HEK293 (cell line): ENCODE measurements around the gene ANKRD11.
A peak's percentile ranks its signal among the peaks of the same experiment; 100 is the strongest.

ENCODE experiments used
- AEBP2 ChIP-seq: fragments of 450-650 bp; formaldehyde crosslinking; IDR thresholded peaks from 2 replicates; pipeline ENCODE4 v1.5.1; 2016; ENCODE audit warnings: missing biosample characterization, missing genetic modification characterization, borderline replicate concordance
- CTCF ChIP-seq: fragments of 450-650 bp; formaldehyde crosslinking; IDR thresholded peaks from 2 replicates; pipeline ENCODE4 v1.5.1; 2016; ENCODE audit warnings: missing biosample characterization, missing genetic modification characterization
- KLF17 ChIP-seq: fragments of 450-650 bp; formaldehyde crosslinking; IDR thresholded peaks from 2 replicates; pipeline ENCODE4 v1.5.1; 2016; ENCODE audit warnings: missing biosample characterization, missing genetic modification characterization
- KLF7 ChIP-seq: fragments of 450-650 bp; formaldehyde crosslinking; IDR thresholded peaks from 2 replicates; pipeline ENCODE4 v1.5.1; 2016; ENCODE audit warnings: missing biosample characterization, missing genetic modification characterization, borderline replicate concordance
- MEIS1 ChIP-seq: sonication (generic); formaldehyde crosslinking; IDR thresholded peaks from 2 replicates; pipeline ENCODE4 v1.8.1; 2022; ENCODE audit warnings: missing genetic modification reagents, mild to moderate bottlenecking, borderline replicate concordance
- OSR2 ChIP-seq: fragments of 450-650 bp; formaldehyde crosslinking; IDR thresholded peaks from 2 replicates; pipeline ENCODE4 v1.5.1; 2016; ENCODE audit warnings: missing biosample characterization, missing genetic modification characterization
- SETDB1 ChIP-seq: IDR thresholded peaks from one replicate; pipeline ENCODE4 v1.6.1; 2017; ENCODE audit warnings: mild to moderate bottlenecking, low read length, moderate library complexity, mixed read lengths; ENCODE audit not compliant: insufficient read length
- SP7 ChIP-seq: fragments of 450-650 bp; formaldehyde crosslinking; IDR thresholded peaks from 2 replicates; pipeline ENCODE4 v1.5.1; 2016; ENCODE audit warnings: missing biosample characterization, missing genetic modification characterization
- TRIM28 ChIP-seq: IDR thresholded peaks from 2 replicates; pipeline ENCODE4 v1.6.1; 2011; ENCODE audit warnings: low read length, control low read depth, borderline replicate concordance
- YY2 ChIP-seq: fragments of 450-650 bp; formaldehyde crosslinking; IDR thresholded peaks from 2 replicates; pipeline ENCODE4 v1.5.1; 2016; ENCODE audit warnings: missing biosample characterization, missing genetic modification characterization
- ZBTB10 ChIP-seq: fragments of 450-650 bp; formaldehyde crosslinking; IDR thresholded peaks from 2 replicates; pipeline ENCODE4 v1.5.1; 2016; ENCODE audit warnings: missing biosample characterization, missing genetic modification characterization
- ZBTB17 ChIP-seq: fragments of 450-650 bp; formaldehyde crosslinking; IDR thresholded peaks from 2 replicates; pipeline ENCODE4 v1.5.1; 2016; ENCODE audit warnings: missing biosample characterization, missing genetic modification characterization
- ZBTB20 ChIP-seq: fragments of 450-650 bp; formaldehyde crosslinking; IDR thresholded peaks from 2 replicates; pipeline ENCODE4 v1.5.1; 2016; ENCODE audit warnings: missing biosample characterization, missing genetic modification characterization
- ZBTB49 ChIP-seq: fragments of 450-650 bp; formaldehyde crosslinking; IDR thresholded peaks from 2 replicates; pipeline ENCODE4 v1.5.1; 2016; ENCODE audit warnings: missing biosample characterization, missing genetic modification characterization, low read depth
- ZFHX2 ChIP-seq: fragments of 450-650 bp; formaldehyde crosslinking; conservative IDR thresholded peaks from 2 replicates; pipeline ENCODE4 v1.5.1; 2016; ENCODE audit warnings: missing biosample characterization, missing genetic modification characterization
- ZIC2 ChIP-seq: fragments of 450-650 bp; formaldehyde crosslinking; IDR thresholded peaks from 2 replicates; pipeline ENCODE4 v1.5.1; 2016; ENCODE audit warnings: missing biosample characterization, missing genetic modification characterization
- ZNF155 ChIP-seq: fragments of 450-650 bp; formaldehyde crosslinking; IDR thresholded peaks from 2 replicates; pipeline ENCODE4 v1.5.1; 2016; ENCODE audit warnings: missing biosample characterization, missing genetic modification characterization
- ZNF16 ChIP-seq: fragments of 450-650 bp; formaldehyde crosslinking; IDR thresholded peaks from 2 replicates; pipeline ENCODE4 v1.5.1; 2016; ENCODE audit warnings: low read depth, missing biosample characterization, missing genetic modification characterization
- ZNF350 ChIP-seq: fragments of 450-650 bp; formaldehyde crosslinking; IDR thresholded peaks from 2 replicates; pipeline ENCODE4 v1.5.0; 2017; ENCODE audit warnings: missing biosample characterization, mild to moderate bottlenecking, missing genetic modification characterization
- ZNF366 ChIP-seq: fragments of 450-650 bp; formaldehyde crosslinking; conservative IDR thresholded peaks from 2 replicates; pipeline ENCODE4 v1.5.1; 2016; ENCODE audit warnings: missing biosample characterization, missing genetic modification characterization
- ZNF37A ChIP-seq: fragments of 450-650 bp; IDR thresholded peaks from 2 replicates; pipeline ENCODE4 v1.5.1; 2018; ENCODE audit warnings: missing biosample characterization, missing genetic modification characterization
- ZNF423 ChIP-seq: fragments of 450-650 bp; formaldehyde crosslinking; IDR thresholded peaks from 2 replicates; pipeline ENCODE4 v1.5.1; 2016; ENCODE audit warnings: missing biosample characterization, missing genetic modification characterization
- ZNF561 ChIP-seq: fragments of 450-650 bp; IDR thresholded peaks from 2 replicates; pipeline ENCODE4 v1.5.1; 2018; ENCODE audit warnings: missing biosample characterization, missing genetic modification characterization, borderline replicate concordance
- ZNF585B ChIP-seq: fragments of 450-650 bp; formaldehyde crosslinking; IDR thresholded peaks from 2 replicates; pipeline ENCODE4 v1.5.1; 2016; ENCODE audit warnings: missing biosample characterization, missing genetic modification characterization
- ZNF747 ChIP-seq: fragments of 450-650 bp; formaldehyde crosslinking; IDR thresholded peaks from 2 replicates; pipeline ENCODE4 v1.5.1; 2016; ENCODE audit warnings: missing biosample characterization, missing genetic modification characterization
- ZSCAN18 ChIP-seq: fragments of 450-650 bp; formaldehyde crosslinking; IDR thresholded peaks from 2 replicates; pipeline ENCODE4 v1.5.1; 2016; ENCODE audit warnings: missing biosample characterization, missing genetic modification characterization
- ZSCAN5A ChIP-seq: fragments of 450-650 bp; formaldehyde crosslinking; IDR thresholded peaks from 2 replicates; pipeline ENCODE4 v1.5.1; 2016; ENCODE audit warnings: missing biosample characterization, missing genetic modification characterization
- ZXDB ChIP-seq: fragments of 450-650 bp; formaldehyde crosslinking; IDR thresholded peaks from 2 replicates; pipeline ENCODE4 v1.5.1; 2016; ENCODE audit warnings: missing biosample characterization, missing genetic modification characterization

ANKRD11 gene

GRCh38 chr16:89507834-89508590 lies 17.7 kb upstream of the ANKRD11 start, which contains the start of gene SPG7 (continued):
- TF ChIP-seq CTCF (peak; percentile 72), ZNF561 (peak; percentile 52; the same call in 1 of the 2 replicates), ZBTB49 (tag by site-specific recombination) (no peak), ZBTB10 (peak; percentile 65), ZNF366 (tag by site-specific recombination) (no peak), SP7 (peak; percentile 42; the same call in 1 of the 2 replicates), AEBP2 (no peak), ZXDB (tag by site-specific recombination) (peak; percentile 82), OSR2 (tag by site-specific recombination) (no peak), KLF17 (peak; percentile 56; the same call in 1 of the 2 replicates), SETDB1 (no peak), MEIS1 (CRISPR knock-in tag) (no peak), ZSCAN5A (tag by site-specific recombination) (no peak), YY2 (tag by site-specific recombination) (peak; percentile 61; the same call in 1 of the 2 replicates), ZNF16 (no peak), ZNF155 (tag by site-specific recombination) (no peak), ZNF423 (no peak), ZFHX2 (tag by site-specific recombination) (peak; percentile 96), ZSCAN18 (tag by site-specific recombination) (0 out of 2 replicates have a peak, but pooled peaks have one; percentile 48), ZNF585B (tag by site-specific recombination) (no peak), KLF7 (tag by site-specific recombination) (no peak; the same call in 1 of the 2 replicates), ZNF350 (tag by site-specific recombination) (no peak), ZIC2 (tag by site-specific recombination) (no peak; the same call in 1 of the 2 replicates), ZNF747 (tag by site-specific recombination) (no peak), ZNF37A (tag by site-specific recombination) (no peak), ZBTB17 (tag by site-specific recombination) (peak; percentile 41; the same call in 1 of the 2 replicates), ZBTB20 (peak; percentile 97), TRIM28 (no peak)
